HepG2 (cell line): Measurements from ENCODE around the gene HIPK2. TPM values are rescaled to one million over a fixed set of nuclear protein-coding genes. Genes with fewer than 3 reads are reported as not detected.

Experiments
- ARHGAP35 ChIP-seq: sonication (generic); formaldehyde crosslinking; IDR thresholded peaks from 2 replicates; pipeline ENCODE4 v1.9.0; 2022; ENCODE audit warnings: mild to moderate bottlenecking, inconsistent platforms, moderate library complexity, missing genetic modification reagents, borderline replicate concordance
- CHD2 ChIP-seq: IDR thresholded peaks from 2 replicates; pipeline ENCODE4 v1.6.1; 2011; ENCODE audit warnings: low read depth, low read length, improper control_type of control experiment
- FOXC1 ChIP-seq: sonication (generic); formaldehyde crosslinking; IDR thresholded peaks from 2 replicates; pipeline ENCODE4 v1.8.0; 2022; ENCODE audit warnings: mild to moderate bottlenecking, missing genetic modification reagents, borderline replicate concordance
- FOXK1 ChIP-seq: sonication (generic); formaldehyde crosslinking; IDR thresholded peaks from 2 replicates; pipeline ENCODE4 v1.4.0; 2020; ENCODE audit warnings: low read depth, missing genetic modification reagents, borderline replicate concordance
- HCFC1 ChIP-seq: fragments of 150-350 bp; IDR thresholded peaks from 2 replicates; pipeline ENCODE4 v1.6.1; 2014; ENCODE audit warnings: low read depth, low read length
- HNRNPH1 ChIP-seq: fragments of 200-400 bp; formaldehyde crosslinking; optimal IDR thresholded peaks from 2 replicates; pipeline ENCODE3; 2017; ENCODE audit warnings: mild to moderate bottlenecking, low read depth, low read length
- IRX3 ChIP-seq: sonication (generic); formaldehyde crosslinking; IDR thresholded peaks from 2 replicates; pipeline ENCODE4 v1.8.1; 2023; ENCODE audit warnings: mild to moderate bottlenecking, low read depth, missing genetic modification reagents, borderline replicate concordance
- KAT2B ChIP-seq: fragments of 150-350 bp; IDR thresholded peaks from 2 replicates; pipeline ENCODE4 v1.6.1; 2014; ENCODE audit warnings: low read depth, low read length, borderline replicate concordance
- NFIC ChIP-seq: IDR thresholded peaks from 2 replicates; pipeline ENCODE4 v1.6.1; 2012; ENCODE audit warnings: mild to moderate bottlenecking, low read length, inconsistent platforms
- NKX3-1 ChIP-seq: sonication (generic); formaldehyde crosslinking; IDR thresholded peaks from 2 replicates; pipeline ENCODE4 v1.5.0; 2020; ENCODE audit warnings: missing genetic modification reagents
- PAF1 ChIP-seq: IDR thresholded peaks from 2 replicates; pipeline ENCODE4 v1.6.1; 2016; ENCODE audit warnings: missing genetic modification reagents, missing compliant biosample characterization
- PLRG1 ChIP-seq: fragments of 450-650 bp; conservative IDR thresholded peaks from 2 replicates; pipeline ENCODE4 v1.6.1; 2016
- POLR2AphosphoS5 ChIP-seq: IDR thresholded peaks from 2 replicates; pipeline ENCODE4 v1.6.1; 2012; ENCODE audit warnings: low read depth, low read length
- RXRB ChIP-seq: IDR thresholded peaks from 2 replicates; pipeline ENCODE4 v1.6.1; 2016; ENCODE audit warnings: borderline replicate concordance, missing genetic modification reagents, missing compliant biosample characterization
- SIX4 ChIP-seq: sonication (generic); formaldehyde crosslinking; IDR thresholded peaks from 2 replicates; pipeline ENCODE4 v1.4.0; 2020; ENCODE audit warnings: missing genetic modification reagents
- SP5 ChIP-seq: IDR thresholded peaks from 2 replicates; pipeline ENCODE4 v1.6.1; 2016; ENCODE audit warnings: low read depth, borderline replicate concordance
- ZNF160 ChIP-seq: sonication (generic); formaldehyde crosslinking; IDR thresholded peaks from 2 replicates; pipeline ENCODE4 v1.8.0; 2022; ENCODE audit warnings: mild to moderate bottlenecking, inconsistent platforms, missing genetic modification reagents
- ZNF251 ChIP-seq: sonication (generic); formaldehyde crosslinking; IDR thresholded peaks from 2 replicates; pipeline ENCODE4 v1.9.0; 2021; ENCODE audit warnings: mild to moderate bottlenecking, missing genetic modification reagents
- ZNF563 ChIP-seq: sonication (generic); formaldehyde crosslinking; IDR thresholded peaks from 2 replicates; pipeline ENCODE4 v1.8.0; 2022; ENCODE audit warnings: mild to moderate bottlenecking, moderate library complexity, missing genetic modification reagents
- ZNF761 ChIP-seq: sonication (generic); formaldehyde crosslinking; conservative IDR thresholded peaks from 2 replicates; pipeline ENCODE4 v1.4.0; 2020; ENCODE audit warnings: mild to moderate bottlenecking, missing genetic modification reagents
- ZNF780A ChIP-seq: sonication (generic); formaldehyde crosslinking; IDR thresholded peaks from 2 replicates; pipeline ENCODE4 v1.8.0; 2022; ENCODE audit warnings: mild to moderate bottlenecking, missing genetic modification reagents, moderate library complexity
- ZNF83 ChIP-seq: sonication (generic); formaldehyde crosslinking; IDR thresholded peaks from 2 replicates; pipeline ENCODE4 v1.4.0; 2020; ENCODE audit warnings: missing genetic modification reagents, mild to moderate bottlenecking, borderline replicate concordance
- ZNF878 ChIP-seq: sonication (generic); formaldehyde crosslinking; IDR thresholded peaks from 2 replicates; pipeline ENCODE4 v1.8.1; 2023; ENCODE audit warnings: mild to moderate bottlenecking, missing genetic modification reagents, moderate library complexity
- polyA plus RNA-seq, 8 experiments: library from polyadenylated mRNA; depleted of rRNA in 3 of 8; stranded (reverse) in 7 of 8; unstranded in 1 of 8; fragments of >200 nt; fragmentation: Illumina TruSeq in 4 of 8; extraction: Trizol in 4 of 8; gene quantifications; 2 replicates each; pipeline versions ENCODE4 v1.2.1 to v1.2.3, GENCODE V29; 2011 to 2016; ENCODE audit warnings: low read depth in 4 of 8, missing spikeins in 1 of 8, mixed read lengths in 1 of 8; ENCODE audit not compliant: insufficient read depth in 1 of 8
- total RNA-seq, 5 experiments: library from RNA; depleted of rRNA; stranded (reverse); fragments of >200 nt; fragmentation: Illumina TruSeq; extraction: Trizol; gene quantifications; 2 replicates each; pipeline ENCODE4 v1.2.3, GENCODE V29; 2016; ENCODE audit warnings: low read depth in 1 of 5
- TF ChIP-seq, protein P1 (sequence below): sonication (generic); formaldehyde crosslinking; IDR thresholded peaks from 2 replicates; pipeline ENCODE4 v1.8.0; 2022; ENCODE audit warnings: low read depth, missing genetic modification reagents
- TF ChIP-seq, protein P2 (sequence below): sonication (generic); formaldehyde crosslinking; IDR thresholded peaks from 2 replicates; pipeline ENCODE4 v1.4.0; 2020; ENCODE audit warnings: missing genetic modification reagents
- TF ChIP-seq, protein P3 (sequence below), 2 experiments: fragments of 450-650 bp in 1 of 2; sonication (generic) in 1 of 2; formaldehyde crosslinking; IDR thresholded peaks; 2 replicates each; pipeline versions ENCODE4 v1.5.0 to v1.8.0; 2020 to 2022; ENCODE audit warnings: mild to moderate bottlenecking in 1 of 2, missing genetic modification reagents in 1 of 2
- TF ChIP-seq, protein P4 (sequence below): sonication (generic); formaldehyde crosslinking; IDR thresholded peaks from 2 replicates; pipeline ENCODE4 v1.4.0; 2020; ENCODE audit warnings: mild to moderate bottlenecking, missing genetic modification reagents

HIPK2 gene
- total and polyA plus RNA-seq, 2 of the 13 experiments (the other 11 are each of a cell fraction or from before 2014, with no cell fraction given): 14.4 to 20.2 TPM

DNA sequence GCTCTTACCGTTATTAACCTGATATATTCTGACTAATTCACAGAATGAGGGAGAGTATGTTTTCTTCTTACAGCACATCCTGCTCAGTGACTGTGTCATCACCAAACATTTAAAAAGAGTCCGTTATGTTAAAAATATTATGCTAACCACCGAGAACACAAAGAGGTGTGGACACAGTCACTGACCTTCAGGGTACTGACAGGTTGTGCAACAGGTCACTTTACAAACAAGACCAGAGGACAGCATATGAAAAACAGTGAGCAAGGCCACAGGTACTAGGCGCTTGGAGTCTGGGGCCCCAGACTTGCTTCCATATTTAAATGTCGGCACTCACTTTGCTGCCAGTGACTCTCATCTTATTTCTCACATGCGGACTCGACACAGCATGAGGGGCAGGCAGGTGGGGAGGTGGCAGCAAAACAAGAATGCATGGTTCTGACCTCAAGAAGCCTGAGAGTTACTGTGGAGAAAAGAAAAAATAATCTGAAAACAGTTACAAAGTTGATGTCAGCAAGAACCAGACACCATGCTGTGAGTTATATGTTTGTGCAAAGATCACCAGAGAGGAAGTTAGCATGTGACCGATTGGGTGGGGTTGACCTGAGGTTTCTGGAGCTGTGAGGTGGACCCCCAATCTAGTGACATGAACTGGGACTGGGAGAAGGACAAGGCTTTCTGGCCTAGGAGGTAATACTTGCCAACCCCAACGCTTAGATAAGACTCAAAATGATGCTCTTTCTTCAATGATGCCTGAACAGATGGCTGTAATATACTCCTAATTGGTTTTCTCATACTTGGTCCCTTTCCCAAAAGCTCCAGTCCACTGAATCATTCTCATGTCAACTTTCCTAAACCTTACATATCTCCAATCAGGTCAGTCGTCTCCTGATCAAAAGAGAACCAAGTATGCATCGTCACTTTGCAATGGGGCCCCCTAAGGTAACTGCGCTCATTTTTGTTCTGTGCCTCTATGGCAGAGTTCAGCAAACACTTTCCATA is 102.4 kb downstream of the HIPK2 start (continued):
- TF ChIP-seq, protein P1, sequence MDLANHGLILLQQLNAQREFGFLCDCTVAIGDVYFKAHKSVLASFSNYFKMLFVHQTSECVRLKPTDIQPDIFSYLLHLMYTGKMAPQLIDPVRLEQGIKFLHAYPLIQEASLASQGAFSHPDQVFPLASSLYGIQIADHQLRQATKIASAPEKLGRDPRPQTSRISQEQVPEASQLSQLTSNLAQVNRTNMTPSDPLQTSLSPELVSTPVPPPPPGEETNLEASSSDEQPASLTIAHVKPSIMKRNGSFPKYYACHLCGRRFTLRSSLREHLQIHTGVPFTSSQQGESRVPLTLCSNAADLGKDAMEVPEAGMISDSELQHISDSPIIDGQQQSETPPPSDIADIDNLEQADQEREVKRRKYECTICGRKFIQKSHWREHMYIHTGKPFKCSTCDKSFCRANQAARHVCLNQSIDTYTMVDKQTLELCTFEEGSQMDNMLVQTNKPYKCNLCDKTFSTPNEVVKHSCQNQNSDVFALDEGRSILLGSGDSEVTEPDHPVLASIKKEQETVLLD: no peak
- TF ChIP-seq SP5 (peak; percentile 77), HNRNPH1 (no peak), FOXK1 (CRISPR knock-in tag) (peak; percentile 81; the same call in 1 of the 2 replicates), ZNF563 (peak; percentile 27; the same call in 1 of the 2 replicates), POLR2AphosphoS5 (no peak), NKX3-1 (CRISPR knock-in tag) (0 out of 2 replicates have a peak, but pooled peaks have one; percentile 61), PLRG1 (no peak), IRX3 (CRISPR knock-in tag) (no peak), ARHGAP35 (CRISPR knock-in tag) (no peak), ZNF83 (CRISPR knock-in tag) (no peak), ZNF780A (CRISPR knock-in tag) (0 out of 2 replicates have a peak, but pooled peaks have one; percentile 55), RXRB (peak; percentile 98), ZNF878 (CRISPR knock-in tag) (peak; percentile 88; the same call in 1 of the 2 replicates), NFIC (peak; percentile 87), PAF1 (CRISPR knock-in tag) (no peak), SIX4 (CRISPR knock-in tag) (no peak), ZNF251 (CRISPR knock-in tag) (no peak), KAT2B (no peak), ZNF160 (CRISPR knock-in tag) (no peak), HCFC1 (no peak), FOXC1 (no peak; the same call in 1 of the 2 replicates), CHD2 (no peak), ZNF761 (CRISPR knock-in tag) (no peak)
- TF ChIP-seq, protein P2, sequence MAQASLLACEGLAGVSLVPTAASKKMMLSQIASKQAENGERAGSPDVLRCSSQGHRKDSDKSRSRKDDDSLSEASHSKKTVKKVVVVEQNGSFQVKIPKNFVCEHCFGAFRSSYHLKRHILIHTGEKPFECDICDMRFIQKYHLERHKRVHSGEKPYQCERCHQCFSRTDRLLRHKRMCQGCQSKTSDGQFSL (CRISPR knock-in tag): no peak
- TF ChIP-seq, protein P3, sequence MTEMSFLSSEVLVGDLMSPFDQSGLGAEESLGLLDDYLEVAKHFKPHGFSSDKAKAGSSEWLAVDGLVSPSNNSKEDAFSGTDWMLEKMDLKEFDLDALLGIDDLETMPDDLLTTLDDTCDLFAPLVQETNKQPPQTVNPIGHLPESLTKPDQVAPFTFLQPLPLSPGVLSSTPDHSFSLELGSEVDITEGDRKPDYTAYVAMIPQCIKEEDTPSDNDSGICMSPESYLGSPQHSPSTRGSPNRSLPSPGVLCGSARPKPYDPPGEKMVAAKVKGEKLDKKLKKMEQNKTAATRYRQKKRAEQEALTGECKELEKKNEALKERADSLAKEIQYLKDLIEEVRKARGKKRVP (CRISPR knock-in tag; IDR thresholded peaks at IDR 0.05): peak in 1 of 2 experiments; percentile 91; a peak in 2 of 4 replicates
- TF ChIP-seq, protein P4, sequence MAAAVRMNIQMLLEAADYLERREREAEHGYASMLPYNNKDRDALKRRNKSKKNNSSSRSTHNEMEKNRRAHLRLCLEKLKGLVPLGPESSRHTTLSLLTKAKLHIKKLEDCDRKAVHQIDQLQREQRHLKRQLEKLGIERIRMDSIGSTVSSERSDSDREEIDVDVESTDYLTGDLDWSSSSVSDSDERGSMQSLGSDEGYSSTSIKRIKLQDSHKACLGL (CRISPR knock-in tag): no peak
